ENCODE results near the gene FAM3C. TPM values are rescaled to one million over a fixed set of nuclear protein-coding genes. Genes with fewer than 3 reads are reported as not detected.
A peak's percentile ranks its signal among the peaks of the same experiment; 100 is the strongest.

The FAM3C gene
- total RNA-seq, 6 experiments from 2014 or later: 54.8 to 85.0 (median 76.6) TPM

DNA sequence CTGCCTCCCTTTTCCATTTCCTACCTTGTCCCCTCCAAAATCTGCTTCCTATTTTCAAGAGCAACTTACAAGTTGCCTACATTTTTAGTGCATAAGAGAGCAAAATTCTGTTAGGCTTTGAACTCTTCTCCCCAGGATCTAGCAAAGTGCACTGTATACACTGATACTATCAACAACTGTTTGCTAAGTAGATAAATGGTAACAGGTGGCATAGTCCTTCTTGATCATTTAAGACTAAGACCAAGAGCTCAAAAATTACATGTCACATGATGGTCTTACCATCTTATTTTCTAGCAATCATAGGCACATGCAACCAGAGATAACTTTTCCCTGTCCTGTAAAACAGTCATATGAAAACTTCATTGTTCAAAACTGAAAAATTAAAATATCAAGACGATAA lies 16.2 kb downstream of the FAM3C start:
- H3K27me3 Mint-ChIP-seq (ENCODE audit: insufficient read depth): no peaks in the 10 kb centered on the region; the same call in 1 of the 2 replicates
- no peaks in the 10 kb centered on the region for H3K9me3 Mint-ChIP-seq
- H3K36me3 Mint-ChIP-seq (ENCODE audit: low read depth): peaks cover 9% of the 10 kb centered on the region; the same call in 1 of the 2 replicates
- H3K4me3 Mint-ChIP-seq: no peak overlapping the region
- TF ChIP-seq, protein P1, sequence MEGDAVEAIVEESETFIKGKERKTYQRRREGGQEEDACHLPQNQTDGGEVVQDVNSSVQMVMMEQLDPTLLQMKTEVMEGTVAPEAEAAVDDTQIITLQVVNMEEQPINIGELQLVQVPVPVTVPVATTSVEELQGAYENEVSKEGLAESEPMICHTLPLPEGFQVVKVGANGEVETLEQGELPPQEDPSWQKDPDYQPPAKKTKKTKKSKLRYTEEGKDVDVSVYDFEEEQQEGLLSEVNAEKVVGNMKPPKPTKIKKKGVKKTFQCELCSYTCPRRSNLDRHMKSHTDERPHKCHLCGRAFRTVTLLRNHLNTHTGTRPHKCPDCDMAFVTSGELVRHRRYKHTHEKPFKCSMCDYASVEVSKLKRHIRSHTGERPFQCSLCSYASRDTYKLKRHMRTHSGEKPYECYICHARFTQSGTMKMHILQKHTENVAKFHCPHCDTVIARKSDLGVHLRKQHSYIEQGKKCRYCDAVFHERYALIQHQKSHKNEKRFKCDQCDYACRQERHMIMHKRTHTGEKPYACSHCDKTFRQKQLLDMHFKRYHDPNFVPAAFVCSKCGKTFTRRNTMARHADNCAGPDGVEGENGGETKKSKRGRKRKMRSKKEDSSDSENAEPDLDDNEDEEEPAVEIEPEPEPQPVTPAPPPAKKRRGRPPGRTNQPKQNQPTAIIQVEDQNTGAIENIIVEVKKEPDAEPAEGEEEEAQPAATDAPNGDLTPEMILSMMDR (IDR thresholded peaks at IDR 0.05): no peak
- peaks cover 13% of the 10 kb centered on the region for H3K4me1 Mint-ChIP-seq (ENCODE audit: low read depth)
- no peak overlapping the region for H3K27ac Mint-ChIP-seq
- no peak for DNase-seq

DNA sequence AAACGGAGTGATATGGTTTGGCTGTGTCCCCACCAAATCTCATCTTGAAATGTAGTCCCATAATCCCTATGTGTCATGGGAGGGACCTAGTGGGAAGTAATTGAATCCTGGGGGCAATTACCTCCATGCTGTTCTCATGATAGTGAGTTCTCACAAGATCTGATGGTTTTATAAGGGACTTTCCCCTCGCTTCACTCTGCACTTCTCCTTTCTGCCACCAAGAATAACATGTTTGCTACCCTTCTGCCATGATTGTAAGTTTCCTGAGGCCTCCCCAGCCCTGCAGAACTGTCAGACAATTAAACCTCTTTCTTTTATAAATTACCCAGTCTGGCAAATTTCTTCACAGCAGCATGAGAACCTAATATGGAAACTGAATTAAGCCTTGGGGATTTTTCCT lies 19.1 kb downstream of the FAM3C start:
- H3K4me1 Mint-ChIP-seq (ENCODE audit: low read depth): peaks cover 24% of the 10 kb centered on the region
- H3K4me3 Mint-ChIP-seq: no peak overlapping the region
- no peaks in the 10 kb centered on the region; the same call in 1 of the 2 replicates for H3K27me3 Mint-ChIP-seq (ENCODE audit: insufficient read depth)
- H3K27ac Mint-ChIP-seq: no peak overlapping the region
- TF ChIP-seq, protein P1 (IDR thresholded peaks at IDR 0.05): no peak
- peaks cover 11% of the 10 kb centered on the region; the same call in 1 of the 2 replicates for H3K36me3 Mint-ChIP-seq (ENCODE audit: low read depth)
- no peak for DNase-seq
- H3K9me3 Mint-ChIP-seq: no peaks in the 10 kb centered on the region

DNA sequence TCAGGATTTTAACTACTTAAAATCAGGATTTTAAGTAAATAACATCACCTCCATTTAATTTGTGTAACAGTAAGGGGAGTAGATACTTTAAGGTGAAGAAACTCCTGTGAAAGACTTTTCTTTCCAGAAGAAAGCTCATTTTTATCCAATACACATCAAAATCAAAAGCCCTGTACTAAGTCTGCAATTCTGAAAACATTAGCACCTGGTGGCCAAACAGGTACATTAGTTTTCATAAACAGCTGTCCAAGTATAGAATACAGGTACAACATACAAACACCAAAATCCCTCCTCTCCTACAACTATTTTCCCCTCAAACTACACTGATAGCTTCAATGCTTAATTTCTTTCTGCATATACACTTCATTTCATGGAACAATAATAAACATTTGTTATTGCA lies 22.9 kb downstream of the FAM3C start:
- Mint-ChIP-seq H3K36me3 (ENCODE audit: low read depth) (peaks cover 11% of the 10 kb centered on the region; the same call in 1 of the 2 replicates), H3K4me3 (no peak overlapping the region), H3K27ac (no peak overlapping the region; the same call in 1 of the 2 replicates), H3K9me3 (no peaks in the 10 kb centered on the region), H3K4me1 (ENCODE audit: low read depth) (peaks cover 24% of the 10 kb centered on the region), H3K27me3 (ENCODE audit: insufficient read depth) (no peaks in the 10 kb centered on the region)
- no peak for DNase-seq
- TF ChIP-seq, protein P1 (IDR thresholded peaks at IDR 0.05): peak; percentile 58

DNA sequence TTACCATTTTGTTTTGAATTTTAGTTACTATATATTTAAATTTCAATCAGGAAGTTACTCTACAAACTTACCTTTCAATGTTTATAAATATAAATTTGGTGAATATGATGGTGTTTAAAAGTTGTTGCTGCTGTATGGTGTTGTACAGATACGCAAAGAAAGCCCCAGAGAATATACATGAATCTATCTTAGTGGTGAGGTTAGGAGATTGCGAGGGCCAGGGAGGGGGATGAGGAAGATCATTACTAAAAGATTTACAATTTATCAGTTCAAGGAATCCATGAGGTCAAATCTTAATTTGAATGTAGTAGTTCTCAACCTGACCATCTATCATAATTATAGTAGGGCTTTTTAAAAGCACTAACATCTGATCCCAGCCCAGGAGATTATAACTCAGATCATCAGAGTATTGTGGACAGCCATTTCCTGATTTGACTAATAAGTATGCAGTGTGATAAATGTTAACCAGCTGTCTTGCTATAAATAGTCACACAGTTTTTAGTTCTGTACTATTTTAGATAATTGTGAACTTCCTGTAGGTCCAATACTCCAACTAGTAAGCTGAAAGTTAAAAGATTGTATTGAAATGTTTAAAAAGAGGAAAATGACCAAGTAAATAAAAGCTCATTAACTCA lies 23.6 kb downstream of the FAM3C start:
- H3K9me3 Mint-ChIP-seq: no peaks in the 10 kb centered on the region
- TF ChIP-seq, protein P1 (IDR thresholded peaks at IDR 0.05): no peak
- peaks cover 24% of the 10 kb centered on the region for H3K4me1 Mint-ChIP-seq (ENCODE audit: low read depth)
- H3K36me3 Mint-ChIP-seq (ENCODE audit: low read depth): peaks cover 11% of the 10 kb centered on the region; the same call in 1 of the 2 replicates
- DNase-seq: no peak
- H3K27ac Mint-ChIP-seq: peak overlapping the region; percentile 1; the same call in 1 of the 2 replicates
- no peaks in the 10 kb centered on the region for H3K27me3 Mint-ChIP-seq (ENCODE audit: insufficient read depth)
- no peak overlapping the region for H3K4me3 Mint-ChIP-seq

DNA sequence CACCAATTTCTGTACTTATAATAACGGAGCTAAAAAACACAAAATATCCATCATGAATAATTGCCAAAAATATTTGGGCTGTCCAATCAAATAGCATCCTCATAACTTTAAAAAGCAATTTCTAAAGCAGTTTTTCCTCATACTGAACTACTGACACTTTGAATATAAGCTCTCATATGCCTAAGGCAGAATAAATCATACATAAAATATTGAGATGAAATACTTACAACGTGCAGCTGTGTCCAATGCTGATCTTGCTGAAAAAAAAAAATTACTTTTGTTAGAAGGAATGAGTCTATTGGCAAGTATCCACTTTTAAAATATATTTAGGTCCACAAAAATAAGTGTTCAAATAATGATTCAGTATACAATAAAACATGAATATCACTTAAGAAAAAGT lies 24.2 kb downstream of the FAM3C start:
- Mint-ChIP-seq H3K4me3 (no peak overlapping the region), H3K27me3 (ENCODE audit: insufficient read depth) (no peaks in the 10 kb centered on the region), H3K9me3 (no peaks in the 10 kb centered on the region), H3K27ac (no peak overlapping the region), H3K4me1 (ENCODE audit: low read depth) (peaks cover 24% of the 10 kb centered on the region), H3K36me3 (ENCODE audit: low read depth) (peaks cover 11% of the 10 kb centered on the region; the same call in 1 of the 2 replicates)
- TF ChIP-seq, protein P1 (IDR thresholded peaks at IDR 0.05): no peak
- DNase-seq: no peak

Data from HFFc6 (cell line).